ENCODE data around the gene MAP3K19. TPM values are rescaled to one million over a fixed set of nuclear protein-coding genes. Genes with fewer than 3 reads are reported as not detected.
"Not testable (repeated sequence)": the region's sequence is repeated elsewhere in the genome, so short reads cannot be mapped to it uniquely, and the experiment has no call there.

The MAP3K19 gene
- not detected in 2 replicates for total RNA-seq

- H3K4me1 Mint-ChIP-seq (ENCODE audit: low read depth), result peaks cover 14% of the 10 kb centered on the region
- intact Hi-C loops (cut with micrococcal nuclease), result no loop called here
- DNase-seq (ENCODE audit: low spot score), result no peak
- H3K27me3 Mint-ChIP-seq (ENCODE audit: low read depth), result peaks cover 4% of the 10 kb centered on the region
- H3K9me3 Mint-ChIP-seq, result no peaks in the 10 kb centered on the region
- H3K36me3 Mint-ChIP-seq (ENCODE audit: low read depth), result no peaks in the 10 kb centered on the region
- no peak within 1 kb of the TSS for H3K4me3 Mint-ChIP-seq (ENCODE audit: low read depth)
- H3K27ac Mint-ChIP-seq, result no peak within 1 kb of the TSS
These were observed at the start of gene MAP3K19 for GRCh38 chr2:135047300-135047699. Gene MAP3K19 (minus strand): TSS chr2:135047447. CDS start chr2:135024647, 22,800 bp downstream.

DNA sequence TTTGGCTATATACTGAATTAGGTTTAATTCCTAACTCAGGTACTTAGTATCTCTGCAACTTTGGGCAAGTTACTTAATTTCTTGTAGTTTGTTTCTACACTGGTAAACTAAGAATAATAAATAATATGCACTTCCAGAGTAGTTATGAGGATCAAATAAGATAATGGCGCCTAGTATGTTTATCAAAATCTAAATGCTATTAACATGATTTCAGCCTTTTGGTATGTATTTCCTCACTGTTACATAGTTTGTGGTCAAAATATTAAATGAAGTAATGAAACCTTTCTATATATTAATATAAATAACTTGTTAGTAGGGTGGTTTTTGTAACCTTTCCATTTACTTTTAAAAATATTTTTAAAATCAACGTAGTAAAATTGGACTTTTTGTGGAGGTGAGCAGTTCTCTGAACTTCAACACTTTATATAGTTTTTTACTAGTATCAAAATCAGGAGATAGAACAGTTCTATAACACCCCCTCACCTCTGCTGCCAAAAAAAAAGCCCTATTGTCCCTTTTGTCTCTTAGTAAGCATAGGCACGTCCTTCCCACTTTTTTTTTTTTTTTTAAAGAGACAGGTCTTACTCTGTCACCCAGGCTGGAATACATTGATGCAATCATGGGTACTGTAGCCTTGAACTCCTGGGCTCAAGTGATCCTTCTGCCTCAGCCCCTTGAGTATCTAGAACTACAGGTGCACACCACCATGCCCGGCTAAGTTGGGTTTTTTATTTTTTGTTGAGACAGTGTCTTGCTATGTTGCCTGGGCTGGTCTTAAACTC, 49.6 kb upstream of the MAP3K19 start:
- Mint-ChIP-seq H3K4me1 (ENCODE audit: low read depth) (peaks cover 24% of the 10 kb centered on the region), H3K27ac (no peak overlapping the region), H3K27me3 (ENCODE audit: low read depth) (no peaks in the 10 kb centered on the region), H3K36me3 (ENCODE audit: low read depth) (peaks cover 43% of the 10 kb centered on the region), H3K4me3 (ENCODE audit: low read depth) (no peak overlapping the region), H3K9me3 (peaks cover 2% of the 10 kb centered on the region)
- DNase-seq (ENCODE audit: low spot score), result no peak
- intact Hi-C loops (cut with micrococcal nuclease), result no loop called here

DNA sequence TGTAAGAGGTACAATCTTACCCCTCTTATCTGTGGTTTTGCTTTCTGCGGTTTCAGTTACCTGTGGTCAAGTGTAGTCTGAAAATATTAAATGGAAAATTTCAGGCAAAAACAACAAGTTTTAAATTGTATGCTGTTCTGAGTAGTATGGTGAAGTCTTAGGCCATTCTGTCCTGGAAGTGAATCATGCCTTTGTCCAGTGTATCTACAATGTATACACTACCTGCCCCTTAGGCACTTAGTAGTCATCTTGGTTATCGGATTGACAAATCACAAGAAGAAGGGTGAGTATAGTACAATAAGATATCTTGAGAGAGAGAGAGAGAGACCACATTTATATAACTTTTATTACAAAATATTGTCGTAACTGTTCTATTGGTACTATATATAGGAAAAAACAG, 48.3 kb upstream of the MAP3K19 start:
- Mint-ChIP-seq H3K36me3 (ENCODE audit: low read depth) (peaks cover 42% of the 10 kb centered on the region), H3K4me3 (ENCODE audit: low read depth) (no peak overlapping the region), H3K4me1 (ENCODE audit: low read depth) (peaks cover 21% of the 10 kb centered on the region), H3K27ac (no peak overlapping the region), H3K9me3 (no peaks in the 10 kb centered on the region), H3K27me3 (ENCODE audit: low read depth) (no peaks in the 10 kb centered on the region)
- no peak for DNase-seq (ENCODE audit: low spot score)
- intact Hi-C loops (cut with micrococcal nuclease), result no loop called here

GRCh38 chr2:135094508-135094907, 47.3 kb upstream of the MAP3K19 start:
- Mint-ChIP-seq H3K36me3 (ENCODE audit: low read depth) (peaks cover 44% of the 10 kb centered on the region), H3K27ac (no peak overlapping the region)
- intact Hi-C loops (cut with micrococcal nuclease), result no loop called here

DNA sequence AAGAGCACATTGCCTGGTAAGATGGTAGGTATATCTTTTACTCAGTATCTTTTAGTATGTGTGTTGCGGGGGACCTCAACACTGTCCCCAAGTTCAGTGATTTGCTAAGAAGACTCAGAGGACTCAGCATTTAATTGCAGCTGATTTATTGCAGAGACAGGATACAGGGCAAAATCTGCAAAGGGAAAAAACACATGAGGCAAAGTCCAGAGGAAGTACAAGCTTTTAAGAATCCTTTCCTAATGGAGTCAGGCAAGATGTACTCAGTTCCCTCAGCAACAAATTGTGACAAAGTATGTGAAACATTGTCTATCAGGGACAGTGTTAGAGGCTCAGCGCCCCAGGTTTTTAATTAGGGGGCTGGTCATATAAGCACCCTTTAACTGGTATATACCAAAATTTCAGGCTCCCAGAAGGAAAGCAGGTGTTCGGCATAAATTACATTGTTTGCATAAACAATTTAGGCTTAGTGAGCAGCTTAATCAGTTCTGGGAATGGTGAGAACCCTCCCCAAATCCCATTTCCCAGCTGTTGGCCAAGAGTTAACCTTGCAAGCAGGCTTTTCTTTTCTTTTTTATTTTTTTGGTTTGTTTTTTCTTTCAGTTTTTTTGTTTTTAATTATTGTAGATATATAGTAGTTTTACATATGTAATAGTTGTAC, 46.6 kb upstream of the MAP3K19 start:
- H3K4me1 Mint-ChIP-seq (ENCODE audit: low read depth), result peaks cover 13% of the 10 kb centered on the region
- peaks cover 51% of the 10 kb centered on the region for H3K36me3 Mint-ChIP-seq (ENCODE audit: low read depth)
- intact Hi-C loops (cut with micrococcal nuclease), result no loop called here
- H3K4me3 Mint-ChIP-seq (ENCODE audit: low read depth), result no peak overlapping the region
- H3K27me3 Mint-ChIP-seq (ENCODE audit: low read depth), result no peaks in the 10 kb centered on the region
- peaks cover 9% of the 10 kb centered on the region for H3K9me3 Mint-ChIP-seq
- no peak for DNase-seq (ENCODE audit: low spot score)
- H3K27ac Mint-ChIP-seq, result no peak overlapping the region

More at GRCh38 chr2:135094508-135094907, 47.3 kb upstream of the MAP3K19 start:
- H3K4me3 Mint-ChIP-seq (ENCODE audit: low read depth), result no peak overlapping the region
- H3K4me1 Mint-ChIP-seq (ENCODE audit: low read depth), result peaks cover 17% of the 10 kb centered on the region
- no peak for DNase-seq (ENCODE audit: low spot score)
- peaks cover 2% of the 10 kb centered on the region for H3K9me3 Mint-ChIP-seq
- H3K27me3 Mint-ChIP-seq (ENCODE audit: low read depth), result no peaks in the 10 kb centered on the region

DNA sequence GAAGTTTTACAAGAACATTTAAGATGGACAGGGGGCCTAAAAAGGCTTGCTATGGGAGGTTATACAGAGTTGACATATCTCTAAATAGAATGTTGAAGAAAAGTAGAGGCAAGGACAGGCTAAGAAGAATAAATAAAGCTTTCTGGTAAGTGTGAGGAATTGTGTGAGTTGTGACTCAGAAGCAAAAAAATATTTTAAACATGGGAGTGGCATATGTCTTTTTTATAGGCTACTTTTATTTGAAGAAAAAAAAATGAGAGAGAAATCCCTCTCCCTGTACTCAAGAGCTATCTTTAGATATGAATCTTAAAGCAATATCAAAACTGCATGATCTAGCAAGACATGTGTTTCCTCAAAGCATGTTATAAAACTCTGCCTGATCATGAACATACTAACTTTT, 45.9 kb upstream of the MAP3K19 start:
- intact Hi-C loops (cut with micrococcal nuclease), result no loop called here
- Mint-ChIP-seq H3K27me3 (ENCODE audit: low read depth) (no peaks in the 10 kb centered on the region), H3K27ac (no peak overlapping the region), H3K4me3 (ENCODE audit: low read depth) (no peak overlapping the region), H3K36me3 (ENCODE audit: low read depth) (peaks cover 54% of the 10 kb centered on the region), H3K9me3 (peaks cover 12% of the 10 kb centered on the region), H3K4me1 (ENCODE audit: low read depth) (peaks cover 12% of the 10 kb centered on the region)
- no peak for DNase-seq (ENCODE audit: low spot score)

GRCh38 chr2:135091681-135092080, 44.4 kb upstream of the MAP3K19 start:
- Mint-ChIP-seq H3K4me3 (ENCODE audit: low read depth) (no peak overlapping the region), H3K27ac (no peak overlapping the region), H3K27me3 (ENCODE audit: low read depth) (no peaks in the 10 kb centered on the region), H3K4me1 (ENCODE audit: low read depth) (peaks cover 14% of the 10 kb centered on the region), H3K9me3 (peaks cover 26% of the 10 kb centered on the region), H3K36me3 (ENCODE audit: low read depth) (peaks cover 66% of the 10 kb centered on the region)
- no peak for DNase-seq (ENCODE audit: low spot score)
- intact Hi-C loops (cut with micrococcal nuclease), result no loop called here

DNA sequence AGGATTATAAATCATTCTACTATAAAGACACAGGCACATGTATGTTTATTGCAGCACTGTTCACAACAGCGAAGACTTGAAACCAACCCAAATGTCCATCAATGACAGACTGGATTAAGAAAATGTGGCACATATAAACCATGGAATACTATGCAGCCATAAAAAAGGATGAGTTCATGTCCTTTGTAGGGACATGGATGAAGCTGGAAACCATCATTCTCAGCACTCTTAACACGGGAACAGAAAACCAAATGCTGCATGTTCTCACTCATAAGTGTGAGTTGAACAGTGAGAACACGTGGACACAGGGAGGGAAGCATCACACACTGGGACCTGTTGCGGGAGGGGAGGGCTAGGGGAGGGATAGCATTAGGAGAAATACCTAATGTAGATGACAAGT, 42.4 kb upstream of the MAP3K19 start:
- H3K4me3 Mint-ChIP-seq (ENCODE audit: low read depth); H3K27ac Mint-ChIP-seq; intact Hi-C loops (cut with micrococcal nuclease); DNase-seq (ENCODE audit: low spot score); H3K27me3 Mint-ChIP-seq (ENCODE audit: low read depth): not testable (repeated sequence)
- Mint-ChIP-seq H3K36me3 (ENCODE audit: low read depth) (peaks cover 70% of the 10 kb centered on the region), H3K9me3 (peaks cover 44% of the 10 kb centered on the region), H3K4me1 (ENCODE audit: low read depth) (peaks cover 13% of the 10 kb centered on the region)

GRCh38 chr2:135086222-135086621, 39.0 kb upstream of the MAP3K19 start:
- no peak overlapping the region for H3K27ac Mint-ChIP-seq
- H3K36me3 Mint-ChIP-seq (ENCODE audit: low read depth), result peaks cover 72% of the 10 kb centered on the region
- no peaks in the 10 kb centered on the region for H3K27me3 Mint-ChIP-seq (ENCODE audit: low read depth)
- no peak for DNase-seq (ENCODE audit: low spot score)
- peaks cover 12% of the 10 kb centered on the region for H3K4me1 Mint-ChIP-seq (ENCODE audit: low read depth)
- intact Hi-C loops (cut with micrococcal nuclease), result no loop called here
- H3K9me3 Mint-ChIP-seq, result peaks cover 50% of the 10 kb centered on the region
- H3K4me3 Mint-ChIP-seq (ENCODE audit: low read depth), result no peak overlapping the region

GRCh38 chr2:135078417-135078816, 31.2 kb upstream of the MAP3K19 start:
- peaks cover 71% of the 10 kb centered on the region for H3K36me3 Mint-ChIP-seq (ENCODE audit: low read depth)
- no peak overlapping the region for H3K27ac Mint-ChIP-seq
- H3K9me3 Mint-ChIP-seq, result peaks cover 24% of the 10 kb centered on the region
- H3K4me3 Mint-ChIP-seq (ENCODE audit: low read depth), result no peak overlapping the region
- DNase-seq (ENCODE audit: low spot score), result no peak
- H3K27me3 Mint-ChIP-seq (ENCODE audit: low read depth), result no peaks in the 10 kb centered on the region
- intact Hi-C loops (cut with micrococcal nuclease), result no loop called here
- no peaks in the 10 kb centered on the region for H3K4me1 Mint-ChIP-seq (ENCODE audit: low read depth)

DNA sequence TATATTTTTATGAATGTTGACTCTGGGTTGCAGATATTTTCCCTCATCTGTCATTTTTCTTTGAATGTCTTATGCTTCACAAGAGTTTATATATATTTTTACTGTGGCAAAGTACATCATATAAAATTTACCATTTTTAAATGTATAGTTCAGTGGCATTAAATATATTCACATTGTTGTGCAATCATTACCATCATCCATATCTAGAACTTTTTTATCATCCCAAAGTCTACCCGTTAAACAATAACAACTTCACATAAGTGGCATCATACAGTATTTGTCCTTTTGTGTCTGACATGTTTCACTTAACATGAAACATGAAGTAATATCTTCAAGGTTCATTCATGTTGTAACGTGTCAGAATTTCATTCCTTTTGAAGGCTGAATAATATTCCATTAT, 29.3 kb upstream of the MAP3K19 start:
- H3K4me1 Mint-ChIP-seq (ENCODE audit: low read depth), result no peaks in the 10 kb centered on the region
- peaks cover 40% of the 10 kb centered on the region for H3K9me3 Mint-ChIP-seq
- no peak overlapping the region for H3K4me3 Mint-ChIP-seq (ENCODE audit: low read depth)
- DNase-seq (ENCODE audit: low spot score), result no peak
- H3K27ac Mint-ChIP-seq, result no peak overlapping the region
- intact Hi-C loops (cut with micrococcal nuclease), result no loop called here
- H3K27me3 Mint-ChIP-seq (ENCODE audit: low read depth), result no peaks in the 10 kb centered on the region
- peaks cover 70% of the 10 kb centered on the region for H3K36me3 Mint-ChIP-seq (ENCODE audit: low read depth)

- H3K36me3 Mint-ChIP-seq (ENCODE audit: low read depth), result peaks cover 74% of the 10 kb centered on the region
- H3K9me3 Mint-ChIP-seq, result peaks cover 49% of the 10 kb centered on the region
- no peak overlapping the region for H3K4me3 Mint-ChIP-seq (ENCODE audit: low read depth)
- no peak for DNase-seq (ENCODE audit: low spot score)
- H3K27me3 Mint-ChIP-seq (ENCODE audit: low read depth), result no peaks in the 10 kb centered on the region
- H3K4me1 Mint-ChIP-seq (ENCODE audit: low read depth), result no peaks in the 10 kb centered on the region
- intact Hi-C loops (cut with micrococcal nuclease), result no loop called here
- H3K27ac Mint-ChIP-seq, result no peak overlapping the region
These were observed 27.0 kb upstream of the MAP3K19 start for GRCh38 chr2:135074216-135074615.
